Jurkat, Clone E6-1 (cell line): ENCODE data around the gene SFXN3.

Source experiments
- DNase-seq: peaks from one replicate; pipeline ENCODE4 v3.0.0-alpha.2; 2011; ENCODE audit warnings: low read depth, low spot score
- H3K4me3 ChIP-seq: 2 replicates; pipeline ENCODE4 v1.5.1; 2011; ENCODE audit warnings: mild to moderate bottlenecking, low read length, control low read depth, moderate library complexity

SFXN3 gene

DNA sequence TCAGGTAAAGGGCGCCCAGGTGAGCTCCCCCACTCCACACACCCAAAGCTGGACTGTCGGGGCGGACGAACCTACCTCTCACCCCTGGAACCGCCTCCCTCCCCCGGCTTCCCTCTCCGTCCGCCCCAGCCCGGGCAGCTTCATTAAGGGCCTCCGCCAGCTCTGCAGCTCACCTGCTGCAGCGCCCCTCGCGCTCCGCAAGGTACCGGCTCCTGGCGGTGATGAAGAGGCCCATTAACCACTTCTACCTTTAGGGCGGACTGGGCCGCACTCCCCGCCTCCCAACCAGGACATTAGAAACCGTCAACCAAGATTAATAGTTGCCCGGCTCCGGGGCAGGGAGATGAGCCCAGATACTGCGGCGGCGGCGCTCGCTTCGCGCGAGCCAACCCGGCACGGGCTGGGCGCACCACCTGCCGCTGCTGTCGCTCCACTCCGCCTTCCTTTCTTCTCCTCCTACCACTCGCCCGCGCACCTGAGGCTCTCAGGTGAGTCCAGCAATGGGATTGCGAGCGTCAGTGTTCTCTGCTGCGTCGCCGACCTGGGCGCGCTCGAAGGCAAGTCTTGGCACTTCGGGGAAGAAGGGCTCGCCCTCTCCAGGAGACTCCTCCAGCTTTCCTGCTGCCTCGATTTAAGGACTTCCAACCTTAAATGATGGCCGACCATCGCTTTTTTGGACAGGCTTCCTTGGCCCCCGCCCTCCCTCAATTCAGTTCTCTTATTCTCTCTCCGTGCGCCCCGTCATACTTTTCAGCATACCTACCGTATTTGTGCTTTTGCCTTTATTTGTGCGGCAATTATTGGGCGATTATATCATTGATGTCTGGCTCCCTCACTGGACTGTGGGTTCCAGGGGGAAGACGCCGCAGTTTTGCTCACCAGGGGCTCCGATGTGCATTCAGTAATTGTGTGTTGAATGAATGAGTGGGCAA, 17.2 kb downstream of the SFXN3 start:
- no peak overlapping the region for H3K4me3 ChIP-seq
- no peak for DNase-seq

DNA sequence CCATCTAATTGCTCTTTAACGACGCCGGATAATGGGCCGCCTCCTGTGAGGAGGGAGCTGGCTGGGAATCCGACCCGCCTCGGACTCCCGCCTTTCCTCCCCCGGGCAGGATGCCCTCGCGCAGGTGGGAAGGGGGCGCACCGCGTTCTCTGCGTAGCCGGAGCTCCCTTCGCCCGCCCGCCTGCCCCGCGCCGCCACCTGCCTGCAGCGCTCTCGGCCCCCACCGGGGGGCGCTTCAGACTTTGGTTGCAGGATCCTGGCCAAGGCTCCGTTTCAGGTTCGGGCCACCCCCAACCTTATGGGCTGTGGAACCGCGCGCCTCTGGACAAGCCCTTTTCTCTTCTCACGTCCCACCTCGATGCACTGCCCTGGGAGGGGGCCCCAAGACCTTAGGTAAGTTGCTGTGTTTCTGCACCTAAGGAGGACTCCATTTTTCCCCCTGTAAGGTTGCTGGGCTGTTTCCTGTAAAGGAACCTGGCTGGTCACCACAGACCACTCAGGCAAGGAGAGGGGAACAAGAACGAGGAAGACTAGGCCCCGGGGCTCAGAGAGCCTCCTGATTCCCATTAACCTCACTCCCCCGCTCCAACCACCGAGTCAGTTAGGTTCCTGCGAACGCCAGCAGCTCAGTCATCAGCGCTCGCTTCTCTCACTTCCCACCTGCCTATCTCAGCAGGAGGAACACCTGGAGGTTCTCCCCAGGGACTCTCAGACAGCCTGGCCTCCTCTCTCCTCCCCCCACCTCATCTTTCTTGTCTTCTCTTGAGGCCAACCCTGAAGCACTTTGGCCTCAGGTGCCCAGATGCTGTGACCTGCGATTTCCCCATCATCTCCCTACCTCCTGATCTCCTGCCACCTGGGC, 19.4 kb downstream of the SFXN3 start:
- peak overlapping the region; percentile 13 for H3K4me3 ChIP-seq
- peak; percentile 32 for DNase-seq

DNA sequence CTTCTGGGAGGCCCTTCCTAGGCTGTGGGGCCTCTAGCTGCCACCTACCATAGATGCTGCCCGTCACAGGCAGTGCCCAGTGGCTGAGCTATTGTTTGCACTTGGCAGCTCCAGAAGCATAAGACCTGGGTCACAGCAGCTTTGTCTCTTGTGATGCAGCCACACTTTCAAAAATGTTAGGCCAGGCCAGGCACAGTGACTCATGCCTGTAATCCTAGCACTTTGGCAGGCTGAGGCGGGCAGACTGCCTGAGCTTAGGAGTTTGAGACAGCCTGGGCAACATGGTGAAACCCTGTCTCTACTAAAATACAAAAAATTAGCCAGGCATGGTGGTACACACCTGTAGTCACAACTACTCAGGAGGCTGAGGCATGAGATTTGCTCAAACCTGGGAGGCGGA, 21.3 kb downstream of the SFXN3 start:
- no peak for DNase-seq
- H3K4me3 ChIP-seq: no peak overlapping the region

DNA sequence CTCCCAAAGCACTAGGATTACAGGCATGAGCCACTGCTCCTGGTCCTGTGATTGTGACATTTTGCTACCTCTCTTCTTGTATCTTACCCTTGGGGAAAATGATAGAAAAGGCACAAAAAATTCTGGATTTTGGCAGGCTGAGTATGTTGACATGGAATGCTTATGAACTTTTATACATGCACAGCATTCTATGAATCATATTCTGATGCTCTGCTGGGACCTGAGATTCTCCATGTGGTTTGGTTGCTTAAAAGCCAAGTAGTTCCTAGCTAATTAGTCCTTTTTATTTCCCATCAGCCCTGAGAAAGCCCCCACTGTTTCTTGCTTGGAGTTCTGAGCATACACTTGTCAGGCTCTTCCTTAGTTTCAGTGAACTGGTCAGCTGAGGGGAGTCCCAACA, 22.5 kb downstream of the SFXN3 start:
- no peak overlapping the region for H3K4me3 ChIP-seq
- no peak for DNase-seq

DNA sequence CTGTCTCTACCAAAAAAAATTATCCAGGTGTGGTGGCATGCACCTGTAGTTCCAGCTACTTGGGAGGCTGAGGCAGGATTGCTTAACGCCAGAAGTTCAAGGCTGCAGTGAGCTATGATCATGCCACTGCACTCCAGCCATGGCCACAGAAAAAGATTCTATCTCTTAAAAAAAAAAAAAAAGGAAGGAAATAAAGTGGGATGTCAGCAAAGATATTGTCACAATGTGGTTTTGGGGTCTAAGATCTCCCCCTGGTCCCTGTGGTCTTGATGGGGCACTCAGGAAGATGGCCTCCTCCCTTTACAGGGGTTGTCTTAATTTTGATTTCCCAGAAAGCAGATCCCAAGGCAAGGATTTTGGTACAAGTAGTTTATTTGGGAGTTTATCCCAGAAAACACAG, 23.3 kb downstream of the SFXN3 start:
- H3K4me3 ChIP-seq: no peak overlapping the region
- no peak for DNase-seq

DNA sequence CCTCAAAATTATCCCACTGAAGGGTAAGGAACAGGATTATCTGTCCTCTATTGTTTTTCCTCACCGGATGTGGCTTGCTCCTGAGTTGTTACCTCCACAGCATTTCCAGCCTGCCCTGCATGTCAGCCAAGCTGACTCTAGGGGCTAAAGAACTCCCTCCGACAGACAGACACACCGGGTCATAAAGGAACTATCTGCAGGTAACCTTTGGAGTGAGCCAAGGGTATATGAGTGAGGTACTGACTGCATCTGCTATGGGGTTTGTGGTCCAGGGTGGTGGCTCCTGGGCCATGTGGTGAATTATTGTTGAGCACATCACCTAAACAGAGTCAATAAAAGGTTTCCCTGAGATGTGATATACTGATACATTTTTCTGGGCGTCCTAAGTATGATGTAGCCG, 23.8 kb downstream of the SFXN3 start:
- no peak for DNase-seq
- no peak overlapping the region for H3K4me3 ChIP-seq

DNA sequence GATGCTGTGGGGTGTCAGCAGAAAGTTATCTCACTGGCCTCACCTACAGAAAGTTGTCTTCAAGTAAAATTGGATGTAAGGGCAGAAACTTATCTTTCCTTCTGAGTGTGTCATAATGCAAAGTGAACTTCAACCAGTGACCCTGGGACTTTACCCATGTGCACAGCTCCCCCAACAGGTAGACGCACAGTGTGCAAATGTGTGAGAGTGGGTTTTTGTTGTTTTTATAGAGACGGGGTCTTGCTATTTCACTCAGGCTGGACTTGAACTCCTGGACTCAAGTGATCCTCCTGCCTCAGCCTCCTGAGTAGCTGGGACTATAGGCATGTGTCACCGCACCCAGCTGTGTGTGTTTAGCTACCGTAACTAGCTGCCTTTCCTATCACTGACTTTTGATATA, 24.4 kb downstream of the SFXN3 start:
- DNase-seq: no peak

DNA sequence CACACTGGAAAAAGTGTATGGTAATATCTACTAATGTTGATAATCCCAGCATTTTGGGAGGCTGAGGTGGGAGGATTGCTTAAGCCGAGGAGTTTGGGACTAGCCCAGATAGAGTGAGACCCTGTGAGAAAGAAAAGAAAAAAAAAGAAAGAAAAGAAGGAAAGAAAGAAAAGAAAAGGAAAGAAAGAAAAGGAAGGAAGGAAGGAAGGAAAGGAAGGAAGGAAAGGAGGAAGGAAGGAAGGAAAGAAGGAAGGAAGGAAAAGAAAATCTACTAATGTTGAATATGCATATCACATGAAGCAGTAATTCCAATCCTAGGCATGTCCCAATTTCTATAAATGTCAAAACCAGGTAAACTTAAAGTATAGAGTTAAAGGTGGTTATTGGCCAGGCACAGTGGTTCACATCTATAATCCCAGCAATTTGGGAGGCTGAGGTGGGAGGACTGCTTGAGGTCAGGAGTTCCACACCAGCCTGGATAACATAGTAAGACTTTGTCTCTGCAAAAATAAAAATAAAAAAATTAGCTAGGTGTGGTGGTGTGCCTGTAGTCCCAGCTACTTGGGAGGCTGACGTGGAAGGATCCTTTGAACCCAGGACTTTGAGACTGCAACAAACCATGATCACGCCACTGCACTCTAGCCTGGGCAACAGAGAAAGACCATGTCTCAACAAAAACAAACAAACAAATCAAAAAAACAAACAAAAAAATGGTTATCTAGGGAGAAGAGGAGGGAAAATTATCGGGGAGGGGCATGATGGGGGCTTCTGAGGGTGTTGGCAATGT, 25.5 kb downstream of the SFXN3 start:
- H3K4me3 ChIP-seq: no peak overlapping the region
- no peak for DNase-seq

More for the DNA sequence above, 24.4 kb downstream of the SFXN3 start:
- H3K4me3 ChIP-seq: no peak overlapping the region

DNA sequence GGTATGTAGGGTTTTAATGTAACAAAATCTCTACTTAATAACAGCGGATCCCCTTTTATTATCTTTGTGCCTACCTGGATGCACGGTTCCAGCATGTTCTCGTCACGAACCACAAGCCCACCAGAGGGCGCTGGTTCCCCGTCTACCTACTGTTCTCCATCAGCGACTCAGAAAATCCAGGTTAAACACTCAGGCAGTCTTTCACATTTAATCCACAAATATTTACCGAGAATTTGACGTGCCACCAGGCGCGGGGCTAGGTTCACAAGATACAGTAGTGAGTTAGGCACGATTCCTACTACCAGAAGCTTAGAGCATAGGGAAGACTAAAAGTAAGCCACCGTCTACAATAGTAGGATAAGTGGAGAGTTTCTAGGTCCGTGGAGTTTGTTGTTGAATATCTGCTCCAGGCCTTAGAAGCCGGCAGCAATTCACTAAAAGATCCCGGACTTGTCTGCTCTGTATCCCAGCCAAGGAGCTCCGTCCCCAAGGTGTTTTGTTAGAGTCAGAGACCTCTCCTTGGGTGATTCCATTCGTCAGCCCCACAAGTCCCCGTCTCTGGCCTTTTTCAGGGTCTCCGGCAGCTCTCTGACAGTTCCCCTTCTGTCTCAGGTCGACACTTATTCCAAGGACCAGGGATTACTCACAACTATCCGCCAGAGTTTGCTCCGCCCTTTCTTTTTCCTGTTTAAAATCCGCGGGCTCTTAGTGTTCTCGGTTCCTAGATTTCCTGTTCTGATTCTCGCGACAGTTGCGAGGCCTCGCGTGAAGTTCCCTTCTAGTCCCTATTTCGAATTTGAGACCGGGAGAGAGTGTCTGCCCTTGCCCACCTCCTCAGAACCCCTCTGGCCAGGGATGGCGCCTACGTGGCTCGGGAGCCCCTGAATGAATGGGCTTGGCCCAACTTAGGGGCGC, 29.3 kb downstream of the SFXN3 start:
- DNase-seq: peak; percentile 93
- H3K4me3 ChIP-seq: peak overlapping the region; percentile 100

DNA sequence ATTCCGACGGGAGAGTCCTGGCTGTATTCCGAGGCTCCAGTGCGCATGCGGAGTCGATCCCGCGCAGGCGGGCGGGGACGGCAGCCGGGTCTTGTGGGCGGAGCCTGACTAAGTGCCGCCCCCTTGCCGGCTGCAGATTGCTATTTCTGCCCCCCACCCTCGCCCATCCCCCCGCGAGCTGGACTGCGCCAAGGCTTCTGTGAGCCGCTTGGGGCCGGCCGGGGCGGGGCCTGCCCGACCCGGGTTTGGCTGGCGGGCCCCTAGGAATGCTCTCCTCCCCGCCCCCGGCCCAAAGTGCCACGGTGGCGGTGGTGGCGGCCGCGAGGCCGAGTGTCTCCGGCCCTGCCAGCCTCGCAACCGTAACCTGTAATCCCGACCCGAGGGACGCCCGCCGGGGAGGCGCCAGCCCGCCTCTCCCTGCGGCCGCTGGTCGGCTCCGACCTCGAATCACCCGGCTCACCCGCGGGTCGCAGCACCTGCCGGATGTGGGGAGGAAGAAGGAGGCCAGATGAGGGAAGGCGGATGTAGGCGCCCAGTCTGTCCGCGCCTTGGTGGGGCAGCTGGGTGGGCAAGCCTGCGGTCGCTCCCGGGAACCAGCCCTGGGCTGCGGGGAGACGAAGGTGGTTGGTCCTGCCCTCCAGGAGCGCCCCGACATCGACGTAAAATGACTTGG, 30.1 kb downstream of the SFXN3 start:
- peak; percentile 81 for DNase-seq
- H3K4me3 ChIP-seq: peak overlapping the region; percentile 100

DNA sequence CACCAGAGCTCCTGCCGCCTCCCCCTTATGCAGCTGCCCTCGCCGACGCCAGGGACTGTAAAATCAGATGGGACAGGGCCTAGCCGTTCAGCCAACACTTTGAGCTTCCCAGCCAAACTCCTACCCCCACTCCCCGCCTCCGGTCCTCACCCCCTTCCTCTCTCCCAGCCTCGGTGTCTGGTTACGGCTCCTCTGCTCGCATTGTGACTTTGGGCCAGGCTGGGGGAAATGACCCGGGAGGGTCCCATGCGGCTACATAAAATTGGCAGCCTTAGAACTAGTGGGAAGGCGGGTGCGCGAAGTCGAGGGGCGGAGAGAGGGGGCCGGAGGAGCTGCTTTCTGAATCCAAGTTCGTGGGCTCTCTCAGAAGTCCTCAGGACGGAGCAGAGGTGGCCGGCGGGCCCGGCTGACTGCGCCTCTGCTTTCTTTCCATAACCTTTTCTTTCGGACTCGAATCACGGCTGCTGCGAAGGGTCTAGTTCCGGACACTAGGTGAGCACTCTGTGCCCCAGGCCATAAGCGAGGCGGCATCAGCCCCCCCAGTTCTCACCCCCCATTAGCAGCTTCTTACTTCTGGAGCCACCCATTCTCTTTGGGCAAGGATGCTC, 30.7 kb downstream of the SFXN3 start, which contains the start of gene KAZALD1:
KAZALD1 (plus strand) TSS at position 366 of the 608 bp plus-strand sequence. CDS start 604 bp downstream, outside the sequence.
- peak within 1 kb of the TSS; percentile 100 for H3K4me3 ChIP-seq
- DNase-seq: no peak

DNA sequence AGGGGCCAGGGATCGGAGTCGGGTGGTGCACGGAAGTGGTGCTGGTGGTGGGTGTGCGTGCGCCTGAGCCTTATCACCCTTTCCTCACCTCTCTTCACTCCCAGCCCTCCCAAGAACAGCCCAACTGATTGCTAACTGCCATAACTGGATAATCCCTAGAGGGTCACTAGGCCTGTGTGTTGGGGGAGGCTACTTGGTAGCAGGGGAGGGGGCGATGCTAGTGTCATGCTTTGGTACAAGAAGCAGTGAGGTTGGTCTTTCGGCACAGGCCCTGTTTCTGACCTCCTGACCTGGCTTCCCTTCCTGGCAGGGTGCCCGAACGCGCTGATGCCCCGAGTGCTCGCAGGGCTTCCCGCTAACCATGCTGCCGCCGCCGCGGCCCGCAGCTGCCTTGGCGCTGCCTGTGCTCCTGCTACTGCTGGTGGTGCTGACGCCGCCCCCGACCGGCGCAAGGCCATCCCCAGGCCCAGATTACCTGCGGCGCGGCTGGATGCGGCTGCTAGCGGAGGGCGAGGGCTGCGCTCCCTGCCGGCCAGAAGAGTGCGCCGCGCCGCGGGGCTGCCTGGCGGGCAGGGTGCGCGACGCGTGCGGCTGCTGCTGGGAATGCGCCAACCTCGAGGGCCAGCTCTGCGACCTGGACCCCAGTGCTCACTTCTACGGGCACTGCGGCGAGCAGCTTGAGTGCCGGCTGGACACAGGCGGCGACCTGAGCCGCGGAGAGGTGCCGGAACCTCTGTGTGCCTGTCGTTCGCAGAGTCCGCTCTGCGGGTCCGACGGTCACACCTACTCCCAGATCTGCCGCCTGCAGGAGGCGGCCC, 31.4 kb downstream of the SFXN3 start:
- peak; percentile 42 for DNase-seq

DNA sequence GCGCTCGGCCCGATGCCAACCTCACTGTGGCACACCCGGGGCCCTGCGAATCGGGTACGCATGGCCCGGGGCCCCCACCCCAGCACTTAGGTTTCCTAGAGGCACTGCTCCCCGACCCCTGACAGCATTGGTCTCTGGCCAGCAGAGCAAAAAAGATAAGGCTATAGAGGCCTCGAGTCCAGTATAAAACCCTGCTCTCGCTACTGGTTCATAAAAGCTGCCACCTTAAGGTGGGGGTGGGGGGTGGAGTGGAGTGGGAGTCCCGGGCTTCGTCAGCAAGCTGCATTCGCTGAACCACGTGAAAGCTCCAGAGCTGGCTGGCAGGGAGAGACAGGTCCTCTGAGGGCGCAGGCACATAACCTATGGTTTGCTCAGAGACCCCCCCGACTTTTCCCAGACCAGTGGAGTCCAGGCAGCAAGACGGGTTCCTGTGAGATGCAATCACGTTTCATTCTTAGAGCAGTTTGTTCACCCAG, 32.1 kb downstream of the SFXN3 start:
- no peak overlapping the region for H3K4me3 ChIP-seq
- DNase-seq: no peak

More for the DNA sequence above, 31.4 kb downstream of the SFXN3 start:
- H3K4me3 ChIP-seq: peak overlapping the region; percentile 100

DNA sequence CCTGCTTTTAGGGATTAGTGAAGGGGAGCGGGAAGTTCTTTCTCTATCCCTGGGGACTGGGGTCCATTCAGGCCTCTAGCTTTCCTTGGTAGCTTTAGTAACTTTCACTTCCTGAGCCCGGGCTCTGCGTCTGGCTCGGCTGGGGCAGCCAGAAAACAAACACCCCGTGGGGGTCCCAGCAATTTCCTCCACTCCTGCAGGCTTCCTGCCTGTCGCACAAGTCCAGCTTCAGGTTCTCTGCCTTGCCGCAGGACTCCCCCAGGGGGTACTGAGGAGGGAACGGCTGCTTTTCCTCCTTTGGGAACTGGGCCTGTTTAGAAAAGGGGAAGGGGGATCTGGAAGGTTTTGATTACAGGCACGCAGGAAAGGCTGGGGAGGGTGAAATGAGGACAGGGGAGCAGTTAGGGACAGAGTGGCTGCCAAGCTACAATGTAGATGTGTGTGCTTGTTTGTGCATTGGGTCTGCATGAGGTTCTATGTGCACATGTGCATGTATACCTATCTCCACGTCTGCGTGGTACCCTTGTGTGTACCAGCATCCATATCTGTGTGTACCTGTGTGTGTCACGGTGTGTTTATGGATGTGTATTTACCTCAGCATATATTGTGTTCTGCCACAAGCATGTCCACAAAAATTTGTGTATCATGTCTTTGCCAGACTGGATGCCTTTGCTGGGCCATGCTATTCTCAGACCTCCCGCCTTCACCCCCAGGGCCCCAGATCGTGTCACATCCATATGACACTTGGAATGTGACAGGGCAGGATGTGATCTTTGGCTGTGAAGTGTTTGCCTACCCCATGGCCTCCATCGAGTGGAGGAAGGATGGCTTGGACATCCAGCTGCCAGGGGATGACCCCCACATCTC, 32.7 kb downstream of the SFXN3 start:
- no peak for DNase-seq
- no peak overlapping the region for H3K4me3 ChIP-seq

DNA sequence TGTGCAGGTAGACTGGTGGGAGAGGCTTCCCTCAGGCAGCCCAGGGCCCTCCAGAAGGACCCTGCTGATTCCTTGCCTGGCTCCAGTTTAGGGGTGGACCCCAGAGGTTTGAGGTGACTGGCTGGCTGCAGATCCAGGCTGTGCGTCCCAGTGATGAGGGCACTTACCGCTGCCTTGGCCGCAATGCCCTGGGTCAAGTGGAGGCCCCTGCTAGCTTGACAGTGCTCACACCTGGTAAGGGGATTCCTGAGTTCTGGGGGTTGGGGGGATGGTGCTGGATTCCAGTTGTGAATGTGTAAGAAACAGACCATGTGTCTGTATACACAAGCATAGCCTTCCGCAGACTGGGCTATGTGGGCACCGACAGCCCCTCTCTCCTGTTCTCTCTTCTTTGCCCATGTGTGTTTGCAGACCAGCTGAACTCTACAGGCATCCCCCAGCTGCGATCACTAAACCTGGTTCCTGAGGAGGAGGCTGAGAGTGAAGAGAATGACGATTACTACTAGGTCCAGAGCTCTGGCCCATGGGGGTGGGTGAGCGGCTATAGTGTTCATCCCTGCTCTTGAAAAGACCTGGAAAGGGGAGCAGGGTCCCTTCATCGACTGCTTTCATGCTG, 33.5 kb downstream of the SFXN3 start:
- no peak for DNase-seq
- no peak overlapping the region for H3K4me3 ChIP-seq
